Psoas muscle (tissue), 8 donors: ENCODE results near the gene SIX2. TPM values are rescaled to one million over a fixed set of nuclear protein-coding genes. Genes with fewer than 3 reads are reported as not detected.

Source experiments
- ATAC-seq, 4 donors: fragments of 200-7000 bp; cut with Tn5 transposase; one replicate each; pipeline ENCODE4 v1.9.1; 2020; ENCODE audit warnings: moderate library complexity in 3 of 4, mild to moderate bottlenecking in 2 of 4
- DNase-seq, 2 donors: peaks; one replicate each; pipeline ENCODE4 v3.0.0-alpha.2; 2020
- H3K27ac ChIP-seq: fragments of 200-600 bp; one replicate; pipeline ENCODE4 v1.8.0; 2022
- H3K27me3 ChIP-seq, 3 donors: fragments of 200-600 bp in 1 of 3; one replicate each; pipeline versions ENCODE4 v1.6.1 to v1.8.0; 2013 to 2022; ENCODE audit warnings: low read length in 2 of 3, mild to moderate bottlenecking in 2 of 3, moderate library complexity in 1 of 3; ENCODE audit not compliant: insufficient read depth in 3 of 3
- H3K36me3 ChIP-seq, 2 donors: fragments of 200-600 bp in 1 of 2; one replicate each; pipeline versions ENCODE4 v1.6.1 to v1.8.0; 2013 to 2022; ENCODE audit warnings: low read depth in 1 of 2, mild to moderate bottlenecking in 1 of 2, moderate library complexity in 1 of 2; ENCODE audit not compliant: insufficient read depth in 1 of 2
- H3K4me1 ChIP-seq: fragments of 200-600 bp; one replicate; pipeline ENCODE4 v1.8.0; 2022
- H3K4me3 ChIP-seq: fragments of 200-600 bp; one replicate; pipeline ENCODE4 v1.8.0; 2022; ENCODE audit warnings: mild to moderate bottlenecking
- H3K9me3 ChIP-seq: fragments of 200-600 bp; one replicate; pipeline ENCODE4 v1.8.0; 2022
- CTCF ChIP-seq: fragments of 200-600 bp; IDR thresholded peaks from one replicate; pipeline ENCODE4 v1.8.0; 2022; ENCODE audit warnings: antibody characterized with exemption
- WGBS, 3 donors: extraction: QIAGEN DNeasy Blood & Tissue Kit; methylation state at CpG; one replicate each; pipeline versions ENCODE4 v1.1.6 to v1.1.7; 2013; 5-methylcytosine and 5-hydroxymethylcytosine counted together
- intact Hi-C, 2 donors: fragments of 100-400 bp; cut with DNase I; formaldehyde crosslinking; loops; one replicate each; pipeline versions ENCODE4 v1.11.0 to v1.14.2; 2022
- polyA plus RNA-seq, 3 donors: library from polyadenylated mRNA; stranded (reverse); fragments of 200-250 nt; gene quantifications; one replicate each; pipeline ENCODE4 v1.2.3, GENCODE V29; 2013
- total RNA-seq, 4 donors: library from RNA; stranded (reverse); fragmentation: NEBNext Ultra II Directional in 2 of 4; extraction: Animal tissue kit (Norgen Biotek cat#: 25700) in 2 of 4; gene quantifications; one replicate each; pipeline versions ENCODE4 v1.2.1 to v1.2.4, GENCODE V29; 2021 to 2023
- donor health status: healthy with polysubstance abuse.
- donor health status: DM: no; HTN: no; CAD: no; lungs with moderate emphysema.
- donor health status: Bipolar disorder and iron deficiency.
- donor health status: healthy.
- donor health status: DM: yes; HTN: yes; CAD: no.
- donor health status: DM: no; HTN: no; CAD: no.
- donor health status: DM: no; HTN: no; CAD: no.
- donor health status: DM: yes; HTN: yes; CAD: no.

Gene SIX2
- total and polyA plus RNA-seq, 7 donors, result 16.6 to 50.8 (median 30.4) TPM

GRCh38 chr2:44969936-44970335 is 39.3 kb downstream of the SIX2 start:
- H3K36me3 ChIP-seq, result no peaks in the 10 kb centered on the region
- DNase-seq, result no peak
- no peak overlapping the region for H3K27ac ChIP-seq
- H3K27me3 ChIP-seq, result peaks cover 3 to 49% (median 9%) of the 10 kb centered on the region in 3 donors
- intact Hi-C loops, result no loop called here
- no peak for ATAC-seq
- 82 to 84% (median 83%) methylated on average over 4 of the region's 4 CpGs for WGBS, 3 donors
- no peaks in the 10 kb centered on the region for H3K9me3 ChIP-seq
- H3K4me1 ChIP-seq, result no peaks in the 10 kb centered on the region
- TF ChIP-seq CTCF, result no peak
- H3K4me3 ChIP-seq, result no peak overlapping the region

- no peaks in the 10 kb centered on the region for H3K4me1 ChIP-seq
These were observed 41.4 kb downstream of the SIX2 start for GRCh38 chr2:44967727-44968432.

GRCh38 chr2:44967056-44967455 is 42.2 kb downstream of the SIX2 start:
- H3K27ac ChIP-seq, result no peak overlapping the region
- no peak for ATAC-seq
- peaks cover 0 to 32% (median 4%) of the 10 kb centered on the region in 3 donors for H3K27me3 ChIP-seq
- no peaks in the 10 kb centered on the region for H3K36me3 ChIP-seq
- no peaks in the 10 kb centered on the region for H3K4me1 ChIP-seq
- no peak for DNase-seq
- intact Hi-C loops, result no loop called here
- no peaks in the 10 kb centered on the region for H3K9me3 ChIP-seq
- H3K4me3 ChIP-seq, result no peak overlapping the region
- no peak for TF ChIP-seq CTCF
- 67 to 83% (median 72%) methylated on average over 6 of the region's 6 CpGs for WGBS, 3 donors

More at GRCh38 chr2:44967727-44968432, 41.4 kb downstream of the SIX2 start:
- Histone ChIP-seq H3K9me3 (no peaks in the 10 kb centered on the region), H3K36me3 (no peaks in the 10 kb centered on the region), H3K4me3 (no peak overlapping the region), H3K27ac (no peak overlapping the region), H3K27me3 (peaks cover 3 to 40% (median 4%) of the 10 kb centered on the region in 3 donors)
- intact Hi-C loops, result no loop called here
- DNase-seq (no peak), ATAC-seq (no peak)
- WGBS, 3 donors, result 89 to 94% (median 93%) methylated on average over 5 of the region's 5 CpGs
- TF ChIP-seq CTCF, result no peak

- H3K4me1 ChIP-seq, result no peaks in the 10 kb centered on the region
- no peak overlapping the region for H3K27ac ChIP-seq
- intact Hi-C loops, result no loop called here
- H3K27me3 ChIP-seq, result peaks cover 0 to 24% (median 2%) of the 10 kb centered on the region in 3 donors
- no peaks in the 10 kb centered on the region for H3K36me3 ChIP-seq
- H3K9me3 ChIP-seq, result no peaks in the 10 kb centered on the region
- 90 to 95% (median 94%) methylated on average over 2 of the region's 2 CpGs for whole genome bisulfite sequencing, 3 donors
- DNase-seq (no peak), ATAC-seq (no peak)
- no peak for TF ChIP-seq CTCF
- no peak overlapping the region for H3K4me3 ChIP-seq
These were observed 43.6 kb downstream of the SIX2 start for GRCh38 chr2:44965684-44966083.
